DND-41 (cell line): Measurements from ENCODE around the gene TNRC6B.

ENCODE experiments used
- EZH2 ChIP-seq: IDR thresholded peaks from 3 replicates; pipeline ENCODE4 v1.6.1; 2012; ENCODE audit warnings: borderline replicate concordance, low read depth, mild to moderate bottlenecking, moderate library complexity, low read length, inconsistent platforms; ENCODE audit not compliant: severe bottlenecking
- TF ChIP-seq, protein P1 (sequence below): IDR thresholded peaks from 2 replicates; pipeline ENCODE4 v1.5.1; 2012; ENCODE audit warnings: borderline replicate concordance, low read length, moderate library complexity, mild to moderate bottlenecking; ENCODE audit not compliant: poor library complexity, severe bottlenecking; ENCODE audit errors: extremely low read depth

DNA sequence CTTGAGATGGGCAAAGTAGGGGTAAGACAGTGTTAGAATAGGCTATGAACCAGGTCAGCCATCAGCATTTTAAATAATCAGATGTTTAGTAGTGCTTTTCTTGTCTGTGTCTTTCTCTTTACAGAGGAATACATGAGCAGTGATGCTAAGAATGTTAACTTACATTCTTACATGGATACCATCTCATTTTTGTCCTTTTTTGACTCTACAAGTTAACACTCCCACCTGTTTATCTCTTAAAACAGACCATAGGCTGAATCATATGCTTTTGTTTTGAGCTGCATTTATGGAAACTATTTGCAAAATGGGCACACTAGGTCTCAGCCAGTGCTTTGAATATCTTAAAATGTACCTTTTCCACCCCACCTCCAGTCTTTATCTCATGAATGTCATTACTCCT lies 143.0 kb downstream of the TNRC6B start:
- TF ChIP-seq, protein P1, sequence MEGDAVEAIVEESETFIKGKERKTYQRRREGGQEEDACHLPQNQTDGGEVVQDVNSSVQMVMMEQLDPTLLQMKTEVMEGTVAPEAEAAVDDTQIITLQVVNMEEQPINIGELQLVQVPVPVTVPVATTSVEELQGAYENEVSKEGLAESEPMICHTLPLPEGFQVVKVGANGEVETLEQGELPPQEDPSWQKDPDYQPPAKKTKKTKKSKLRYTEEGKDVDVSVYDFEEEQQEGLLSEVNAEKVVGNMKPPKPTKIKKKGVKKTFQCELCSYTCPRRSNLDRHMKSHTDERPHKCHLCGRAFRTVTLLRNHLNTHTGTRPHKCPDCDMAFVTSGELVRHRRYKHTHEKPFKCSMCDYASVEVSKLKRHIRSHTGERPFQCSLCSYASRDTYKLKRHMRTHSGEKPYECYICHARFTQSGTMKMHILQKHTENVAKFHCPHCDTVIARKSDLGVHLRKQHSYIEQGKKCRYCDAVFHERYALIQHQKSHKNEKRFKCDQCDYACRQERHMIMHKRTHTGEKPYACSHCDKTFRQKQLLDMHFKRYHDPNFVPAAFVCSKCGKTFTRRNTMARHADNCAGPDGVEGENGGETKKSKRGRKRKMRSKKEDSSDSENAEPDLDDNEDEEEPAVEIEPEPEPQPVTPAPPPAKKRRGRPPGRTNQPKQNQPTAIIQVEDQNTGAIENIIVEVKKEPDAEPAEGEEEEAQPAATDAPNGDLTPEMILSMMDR: no peak
- TF ChIP-seq EZH2: no peak
